Adrenal gland (tissue), 12 donors: ENCODE measurements around the gene CTCF. TPM values are rescaled to one million over a fixed set of nuclear protein-coding genes. Genes with fewer than 3 reads are reported as not detected.
A peak's percentile ranks its signal among the peaks of the same experiment; 100 is the strongest.

Source experiments
- DNase-seq, 7 donors: peaks; one replicate each; pipeline ENCODE4 v3.0.0-alpha.2; 2019 to 2020
- H3K27ac ChIP-seq, 5 donors: fragments of 200-600 bp; sonication (generic) in 4 of 5; 1 replicate in 3 of 5; 2 replicates in 2 of 5; pipeline versions ENCODE4 v1.5.1 to v1.8.0; 2016 to 2020; ENCODE audit warnings: mild to moderate bottlenecking in 1 of 5
- H3K27me3 ChIP-seq: fragments of 200-600 bp; 2 replicates; pipeline ENCODE4 v1.8.0; 2021
- H3K36me3 ChIP-seq, 2 donors: fragments of 200-600 bp; replicated peaks in 1 of 2; 1 replicate in 1 of 2; 2 replicates in 1 of 2; pipeline versions ENCODE4 v1.5.1 to v1.8.0; 2018 to 2022
- H3K4me1 ChIP-seq, 2 donors: fragments of 200-600 bp; replicated peaks in 1 of 2; 1 replicate in 1 of 2; 2 replicates in 1 of 2; pipeline versions ENCODE4 v1.5.1 to v1.8.0; 2018 to 2021
- H3K4me3 ChIP-seq, 4 donors: fragments of 200-600 bp; sonication (generic) in 3 of 4; one replicate each; pipeline ENCODE4 v1.5.1; 2016 to 2018
- H3K9me3 ChIP-seq, 3 donors: fragments of 200-600 bp; sonication (generic) in 1 of 3; replicated peaks in 1 of 3; 1 replicate in 2 of 3; 2 replicates in 1 of 3; pipeline versions ENCODE4 v1.5.1 to v1.8.0; 2016 to 2021
- POLR2A ChIP-seq, 2 donors: fragments of 450-650 bp; IDR thresholded peaks; one replicate each; pipeline ENCODE4 v1.6.1; 2017; ENCODE audit warnings: antibody characterized with exemption in 2 of 2, mild to moderate bottlenecking in 2 of 2, moderate library complexity in 1 of 2
- WGBS, 4 donors: extraction: QIAGEN DNeasy Blood & Tissue Kit in 2 of 4; methylation state at CpG; one replicate each; pipeline versions ENCODE4 v1.1.5 to v1.1.7; 2013 to 2017; 5-methylcytosine and 5-hydroxymethylcytosine counted together
- intact Hi-C, 2 donors: fragments of 100-400 bp; cut with DNase I; formaldehyde crosslinking; loops; one replicate each; pipeline versions ENCODE4 v1.14.1 to v1.15.0; 2022 to 2023
- polyA plus RNA-seq, 3 donors: library from polyadenylated mRNA; stranded (reverse); fragments of 200-250 nt in 2 of 3; fragments of 350-450 nt in 1 of 3; fragmentation: Illumina TruSeq in 1 of 3; extraction: RNeasy Lipid Tissue Mini Kit (QIAGEN cat#74804) in 1 of 3; gene quantifications; one replicate each; pipeline ENCODE4 v1.2.3, GENCODE V29; 2013 to 2014
- total RNA-seq, 9 donors: library from RNA; depleted of rRNA in 4 of 9; stranded (reverse); fragments of >200 nt in 4 of 9; fragments of 120-200 nt in 1 of 9; fragmentation: NEBNext Ultra II Directional in 1 of 9; extraction: Animal tissue kit (Norgen Biotek cat#: 25700) in 1 of 9; gene quantifications; one replicate each; pipeline versions ENCODE4 v1.1.0 to v1.2.4, GENCODE V29; 2013 to 2023
- TF ChIP-seq, protein P1 (sequence below), 6 experiments: fragments of 450-650 bp in 4 of 6; fragments of 200-600 bp in 2 of 6; sonication (generic) in 1 of 6; IDR thresholded peaks; 1 replicate in 5 of 6; 2 replicates in 1 of 6; pipeline versions ENCODE4 v1.5.1 to v1.8.0; 2016 to 2021; ENCODE audit warnings: antibody characterized with exemption in 6 of 6, mild to moderate bottlenecking in 2 of 6, moderate library complexity in 1 of 6
- donor health status: healthy with polysubstance abuse.
- donor health status: Bipolar disorder and iron deficiency.
- donor health status: DM: yes; HTN: yes; CAD: no.
- donor health status: DM: no; HTN: no; CAD: no.
- donor health status: DM: no; HTN: no; CAD: no.
- donor health status: DM: yes; HTN: yes; CAD: no.

Gene CTCF
- total and polyA plus RNA-seq, 12 donors, result 18.4 to 53.5 (median 29.9) TPM

DNA sequence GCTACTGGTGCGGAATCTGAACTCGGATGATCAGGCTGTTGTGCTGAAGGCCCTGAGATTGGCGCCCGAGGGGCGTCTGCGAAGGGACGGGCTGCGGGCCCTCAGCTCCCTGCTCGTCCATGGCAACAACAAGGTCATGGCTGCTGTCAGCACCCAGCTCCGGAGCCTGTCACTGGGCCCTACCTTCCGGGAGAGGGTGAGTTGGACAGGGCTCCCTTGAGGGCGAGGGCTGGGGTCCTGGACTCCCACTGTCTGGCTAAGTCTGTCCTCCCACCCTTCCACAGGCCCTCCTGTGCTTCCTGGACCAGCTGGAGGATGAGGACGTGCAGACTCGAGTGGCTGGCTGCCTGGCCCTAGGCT, 16.7 kb upstream of the CTCF start:
- H3K4me1 ChIP-seq, result peaks cover 0 to 17% of the 10 kb centered on the region in 2 donors
- intact Hi-C loops, result loop anchor here (5.0 kb wide), 2 partner anchors 102 to 112 kb away; partner anchors contain the start of gene CARMIL2 (in 1 of the 2)
- no peaks in the 10 kb centered on the region for H3K27me3 ChIP-seq
- DNase-seq, result peak in 1 of 7 donors; percentile 13
- TF ChIP-seq POLR2A (IDR thresholded peaks at IDR 0.05), result no peak
- TF ChIP-seq, protein P1, sequence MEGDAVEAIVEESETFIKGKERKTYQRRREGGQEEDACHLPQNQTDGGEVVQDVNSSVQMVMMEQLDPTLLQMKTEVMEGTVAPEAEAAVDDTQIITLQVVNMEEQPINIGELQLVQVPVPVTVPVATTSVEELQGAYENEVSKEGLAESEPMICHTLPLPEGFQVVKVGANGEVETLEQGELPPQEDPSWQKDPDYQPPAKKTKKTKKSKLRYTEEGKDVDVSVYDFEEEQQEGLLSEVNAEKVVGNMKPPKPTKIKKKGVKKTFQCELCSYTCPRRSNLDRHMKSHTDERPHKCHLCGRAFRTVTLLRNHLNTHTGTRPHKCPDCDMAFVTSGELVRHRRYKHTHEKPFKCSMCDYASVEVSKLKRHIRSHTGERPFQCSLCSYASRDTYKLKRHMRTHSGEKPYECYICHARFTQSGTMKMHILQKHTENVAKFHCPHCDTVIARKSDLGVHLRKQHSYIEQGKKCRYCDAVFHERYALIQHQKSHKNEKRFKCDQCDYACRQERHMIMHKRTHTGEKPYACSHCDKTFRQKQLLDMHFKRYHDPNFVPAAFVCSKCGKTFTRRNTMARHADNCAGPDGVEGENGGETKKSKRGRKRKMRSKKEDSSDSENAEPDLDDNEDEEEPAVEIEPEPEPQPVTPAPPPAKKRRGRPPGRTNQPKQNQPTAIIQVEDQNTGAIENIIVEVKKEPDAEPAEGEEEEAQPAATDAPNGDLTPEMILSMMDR (IDR thresholded peaks at IDR 0.05), result no peak
- H3K27ac ChIP-seq, result no peak overlapping the region
- peaks cover 0 to 62% of the 10 kb centered on the region in 2 donors for H3K36me3 ChIP-seq
- no peaks in the 10 kb centered on the region for H3K9me3 ChIP-seq
- no peak overlapping the region for H3K4me3 ChIP-seq
- WGBS, 4 donors, result 84 to 89% (median 86%) methylated on average over 10 to 14 of the region's 14 CpGs; no CpG with 5 or more reads in 1 of the 4 donors

DNA sequence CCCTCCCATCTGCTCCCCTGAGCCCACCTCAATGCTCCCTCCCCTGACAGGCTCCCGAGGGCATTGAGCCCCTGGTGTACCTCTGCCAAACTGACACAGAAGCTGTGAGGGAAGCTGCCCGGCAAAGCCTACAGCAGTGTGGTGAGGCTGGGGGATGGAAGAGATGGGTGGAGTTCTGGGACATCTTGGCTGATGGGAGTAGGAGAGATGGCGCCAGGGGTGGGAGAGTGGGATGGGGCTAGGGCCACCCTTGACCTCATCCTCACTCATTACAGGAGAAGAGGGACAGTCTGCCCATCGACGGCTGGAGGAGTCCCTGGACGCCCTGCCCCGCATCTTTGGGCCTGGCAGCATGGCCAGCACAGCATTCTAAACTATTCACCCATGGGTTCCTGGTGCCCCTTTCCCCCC, 16.2 kb upstream of the CTCF start:
- H3K9me3 ChIP-seq, result no peaks in the 10 kb centered on the region
- H3K4me3 ChIP-seq, result no peak overlapping the region
- DNase-seq, result peak in 1 of 7 donors; percentile 14
- H3K4me1 ChIP-seq, result peaks cover 0 to 17% of the 10 kb centered on the region in 2 donors
- H3K27me3 ChIP-seq, result no peaks in the 10 kb centered on the region
- TF ChIP-seq POLR2A (IDR thresholded peaks at IDR 0.05), result no peak
- peaks cover 0 to 58% of the 10 kb centered on the region in 2 donors for H3K36me3 ChIP-seq
- H3K27ac ChIP-seq, result peak overlapping the region in 1 of 5 donors; percentile 21
- intact Hi-C loops, result loop anchor here (5.0 kb wide), 2 partner anchors 101 to 111 kb away; partner anchors contain the start of gene CARMIL2 (in 1 of the 2)
- 69 to 80% (median 75%) methylated on average over 5 to 7 of the region's 7 CpGs for WGBS, 4 donors

DNA sequence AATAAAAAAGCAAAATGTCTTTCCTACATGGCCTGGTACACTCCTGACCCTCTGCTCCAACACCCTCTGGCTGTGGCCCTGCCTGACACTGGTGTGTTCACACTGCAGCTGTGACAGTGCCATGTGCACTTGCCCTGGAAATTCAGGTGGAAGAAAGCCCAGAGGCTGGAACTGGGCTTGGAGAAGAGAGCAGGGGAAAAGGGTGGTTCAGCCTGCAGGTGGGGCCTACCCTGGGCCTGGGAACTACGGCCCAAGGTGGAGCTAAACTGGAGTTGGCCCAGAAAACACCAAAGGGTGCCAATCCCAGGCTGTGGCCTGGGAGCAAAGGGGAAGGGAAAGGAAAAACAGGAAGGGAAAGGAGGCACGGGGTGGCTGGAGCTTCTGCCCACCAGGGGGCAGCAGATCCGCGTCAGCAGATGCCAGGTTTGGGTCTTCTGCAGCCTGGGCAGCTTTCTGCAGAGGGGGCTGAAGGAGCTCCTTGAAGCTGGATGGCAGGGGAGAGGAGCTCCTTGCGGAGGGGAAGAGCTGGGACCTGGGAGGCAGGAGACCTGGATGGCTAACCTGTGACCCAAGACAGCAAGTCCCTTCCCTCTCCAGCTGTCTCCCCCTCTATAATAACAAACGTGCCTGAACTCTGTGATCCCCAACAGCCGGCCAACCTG, 15.4 kb upstream of the CTCF start:
- Histone ChIP-seq H3K36me3 (peaks cover 0 to 50% of the 10 kb centered on the region in 2 donors), H3K27ac (peak overlapping the region in 2 of 5 donors; percentile 1 to 53), H3K4me3 (no peak overlapping the region), H3K4me1 (peaks cover 0 to 14% of the 10 kb centered on the region in 2 donors), H3K27me3 (no peaks in the 10 kb centered on the region), H3K9me3 (no peaks in the 10 kb centered on the region)
- TF ChIP-seq, protein P1 (IDR thresholded peaks at IDR 0.05), result peak; percentile 86 to 95 (median 93)
- TF ChIP-seq POLR2A (IDR thresholded peaks at IDR 0.05), result no peak
- 15 to 31% (median 19%) methylated on average over 5 to 7 of the region's 7 CpGs for WGBS, 4 donors
- peak; percentile 65 to 87 (median 80) for DNase-seq
- intact Hi-C loops, result loop anchor here (5.0 kb wide), 2 partner anchors 100 to 110 kb away; partner anchors contain the start of gene CARMIL2 (in 1 of the 2)

GRCh38 chr16:67547423-67548264, 14.7 kb upstream of the CTCF start:
- Histone ChIP-seq H3K9me3 (no peaks in the 10 kb centered on the region), H3K27me3 (no peaks in the 10 kb centered on the region), H3K4me3 (no peak overlapping the region), H3K4me1 (peaks cover 5 to 19% of the 10 kb centered on the region in 2 donors), H3K27ac (peak overlapping the region in 2 of 5 donors; percentile 1 to 53), H3K36me3 (peaks cover 0 to 42% of the 10 kb centered on the region in 2 donors)
- WGBS, 4 donors, result 57 to 79% (median 64%) methylated on average over 10 to 16 of the region's 16 CpGs
- DNase-seq, result no peak
- intact Hi-C loops, result loop anchor here (5.0 kb wide), 2 partner anchors 100 to 110 kb away; partner anchors contain the start of gene CARMIL2 (in 1 of the 2)
- no peak for TF ChIP-seq POLR2A (IDR thresholded peaks at IDR 0.05)
- TF ChIP-seq, protein P1 (IDR thresholded peaks at IDR 0.05), result no peak
